Eye (tissue), 1 donor: Measurements from ENCODE around the gene RAB40C.

ENCODE experiments used
- DNase-seq: peaks from one replicate; pipeline ENCODE4 v3.0.0-alpha.2; 2015

Gene RAB40C

DNA sequence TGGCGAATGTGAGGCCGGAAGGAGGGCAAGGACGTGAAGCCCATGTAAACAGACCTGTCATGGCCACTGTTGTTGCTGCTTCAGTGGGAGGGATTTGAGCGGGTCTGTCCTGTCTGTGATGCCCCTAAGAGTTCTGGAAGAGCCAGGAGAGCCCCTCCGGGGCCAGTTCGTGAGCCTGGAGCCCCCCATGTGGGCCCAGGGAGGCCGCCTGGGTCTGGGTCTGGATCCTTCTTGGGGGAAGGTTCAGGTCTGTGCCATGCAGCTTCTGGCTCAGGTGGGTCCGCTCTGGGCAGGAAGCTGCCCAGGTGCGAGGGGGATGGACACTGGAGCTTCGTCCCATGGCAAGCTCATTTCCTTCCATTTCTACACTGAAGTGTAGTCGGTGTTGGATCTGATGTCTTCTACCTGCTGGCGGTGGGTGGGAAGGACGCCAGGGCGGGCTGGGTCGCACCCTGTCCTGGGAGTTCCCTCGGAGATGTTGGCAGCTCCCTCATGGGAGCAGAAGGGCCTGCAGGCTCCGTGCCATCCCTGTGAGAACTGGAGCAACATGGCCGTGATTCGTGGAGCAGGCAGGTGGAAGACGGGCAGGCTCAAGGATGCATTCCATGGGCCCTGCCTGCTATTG is 29.7 kb downstream of the RAB40C start:
- DNase-seq, result no peak

- no peak for DNase-seq
Observed at GRCh38 chr16:620700-621525, 31.0 kb downstream of the RAB40C start.

- DNase-seq, result no peak
Observed at GRCh38 chr16:621526-622105, 31.8 kb downstream of the RAB40C start.

GRCh38 chr16:622920-623280 is 33.0 kb downstream of the RAB40C start:
- DNase-seq, result no peak

DNA sequence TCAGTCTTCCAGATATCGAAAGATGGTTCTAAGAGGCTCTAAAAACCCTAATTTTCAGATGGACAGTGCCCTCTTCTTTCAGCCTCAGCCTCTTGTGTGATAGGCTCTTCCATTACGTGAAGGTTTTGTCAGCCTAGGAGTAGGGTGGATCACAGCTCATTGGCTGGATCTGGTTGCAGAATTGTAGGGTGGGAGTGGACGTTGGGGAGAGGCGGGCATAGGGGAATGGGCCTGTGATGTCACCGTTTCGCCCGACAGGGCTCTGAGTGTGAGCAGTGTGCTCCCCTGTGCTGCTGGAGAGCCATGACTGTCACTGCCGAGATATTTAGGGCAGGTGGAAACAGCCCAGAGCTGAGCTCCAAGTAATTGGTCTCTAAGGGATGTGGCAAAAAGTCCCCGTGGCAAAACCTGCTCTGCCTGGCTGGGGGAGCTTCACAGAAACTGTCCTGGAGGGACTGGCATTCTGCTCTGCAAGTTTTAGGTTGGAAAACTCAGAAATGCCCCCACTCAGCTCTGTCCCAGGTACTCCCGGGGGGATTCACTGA is 34.7 kb downstream of the RAB40C start:
- DNase-seq, result no peak

- DNase-seq, result no peak
Observed at GRCh38 chr16:625117-625976, 35.5 kb downstream of the RAB40C start.

DNA sequence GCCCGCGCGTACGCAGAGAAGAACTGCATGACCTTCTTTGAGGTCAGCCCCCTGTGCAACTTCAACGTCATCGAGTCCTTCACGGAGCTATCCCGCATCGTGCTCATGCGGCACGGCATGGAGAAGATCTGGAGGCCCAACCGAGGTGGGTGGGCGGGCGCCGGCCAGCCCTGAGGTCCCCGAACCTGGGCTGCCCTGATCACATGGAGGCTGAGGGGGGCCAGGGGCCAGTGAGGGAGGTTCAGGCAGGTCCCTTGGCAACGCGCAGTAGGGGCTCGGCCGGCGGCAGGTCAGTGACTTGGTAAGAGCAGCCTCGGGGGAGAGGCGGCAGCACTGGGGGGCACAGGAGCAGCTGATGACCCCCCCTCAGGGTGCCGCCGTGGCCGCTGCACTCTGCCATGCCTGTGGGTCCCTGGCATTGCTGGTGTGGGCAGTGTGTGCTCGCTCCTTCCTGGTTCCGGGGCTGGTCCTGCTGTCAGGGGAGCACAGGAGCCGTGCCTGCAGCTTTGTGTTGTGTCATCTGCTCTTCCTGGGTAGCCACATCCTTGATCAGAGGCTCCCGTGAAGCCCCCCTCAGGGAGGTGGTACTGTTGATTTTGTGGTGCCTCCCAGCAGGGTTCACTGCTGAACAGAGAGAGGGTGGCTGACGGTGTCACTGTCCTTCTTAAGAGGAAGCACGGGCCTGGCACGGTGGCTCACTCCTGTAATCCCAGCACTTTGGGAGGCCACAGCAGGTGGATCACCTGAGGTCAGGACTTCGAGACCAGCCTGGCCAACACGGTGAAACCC is 36.3 kb downstream of the RAB40C start:
- DNase-seq, result no peak

DNA sequence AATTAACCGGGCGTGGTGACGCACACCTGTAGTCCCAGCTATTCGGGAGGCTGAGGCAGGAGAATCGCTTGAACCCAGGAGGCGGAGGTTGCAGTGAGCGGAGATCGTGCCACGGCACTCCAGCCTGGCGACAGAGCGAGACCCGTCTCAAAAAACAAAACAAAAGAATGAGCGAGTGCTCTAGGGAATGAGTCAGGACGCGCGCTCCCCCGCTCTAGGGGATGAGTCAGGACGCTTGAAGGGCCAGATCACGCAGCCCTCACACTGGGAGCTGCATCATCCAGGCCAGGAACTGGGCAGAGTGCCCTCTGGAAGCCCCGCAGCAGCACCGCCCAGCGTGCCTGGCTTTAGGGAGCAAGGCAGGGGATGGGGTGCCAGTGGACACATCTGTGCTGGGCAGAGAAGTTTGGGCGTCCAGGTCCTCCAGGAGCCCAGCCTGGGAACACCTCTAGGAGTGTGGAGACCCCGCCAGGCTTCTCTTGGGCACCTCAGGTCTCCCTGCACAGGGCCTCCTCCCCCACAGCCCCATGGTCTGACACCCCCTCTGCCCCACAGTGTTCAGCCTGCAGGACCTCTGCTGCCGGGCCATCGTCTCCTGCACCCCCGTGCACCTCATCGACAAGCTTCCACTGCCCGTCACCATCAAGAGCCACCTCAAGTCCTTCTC is 37.1 kb downstream of the RAB40C start:
- DNase-seq, result no peak

DNA sequence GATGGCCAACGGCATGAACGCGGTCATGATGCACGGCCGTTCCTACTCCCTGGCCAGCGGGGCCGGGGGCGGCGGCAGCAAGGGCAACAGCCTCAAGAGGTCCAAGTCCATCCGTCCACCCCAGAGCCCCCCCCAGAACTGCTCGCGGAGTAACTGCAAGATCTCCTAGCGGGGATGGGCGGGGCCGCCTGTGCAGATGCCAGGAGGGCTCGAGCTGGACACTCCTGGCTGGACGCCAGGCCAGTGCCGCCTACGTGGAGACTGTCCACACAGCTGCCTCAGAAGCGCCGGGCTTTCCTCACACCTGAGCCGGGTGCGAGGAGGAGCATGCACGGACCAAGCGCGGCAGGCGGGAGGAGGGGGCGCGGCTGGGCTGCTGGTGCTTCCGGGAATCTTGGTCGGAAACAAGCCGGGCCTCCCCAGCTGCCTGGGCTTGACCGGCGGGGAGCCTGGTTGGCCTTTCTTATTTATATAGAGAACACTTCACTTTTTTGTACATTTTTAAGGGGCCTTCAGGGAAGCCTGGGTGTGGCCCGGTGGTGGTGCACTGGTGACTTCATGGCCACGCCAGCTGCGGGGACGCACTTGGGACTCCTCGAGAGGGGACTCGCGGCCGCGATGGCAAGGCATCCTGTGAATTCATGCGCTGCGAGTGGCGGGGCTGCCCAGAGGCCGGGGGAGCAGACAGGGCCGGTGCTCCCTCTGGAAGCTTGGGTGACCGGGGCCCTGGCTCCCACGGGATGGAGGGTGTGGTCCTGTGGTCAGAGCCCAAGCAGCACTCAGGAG is 37.8 kb downstream of the RAB40C start:
- DNase-seq, result no peak

DNA sequence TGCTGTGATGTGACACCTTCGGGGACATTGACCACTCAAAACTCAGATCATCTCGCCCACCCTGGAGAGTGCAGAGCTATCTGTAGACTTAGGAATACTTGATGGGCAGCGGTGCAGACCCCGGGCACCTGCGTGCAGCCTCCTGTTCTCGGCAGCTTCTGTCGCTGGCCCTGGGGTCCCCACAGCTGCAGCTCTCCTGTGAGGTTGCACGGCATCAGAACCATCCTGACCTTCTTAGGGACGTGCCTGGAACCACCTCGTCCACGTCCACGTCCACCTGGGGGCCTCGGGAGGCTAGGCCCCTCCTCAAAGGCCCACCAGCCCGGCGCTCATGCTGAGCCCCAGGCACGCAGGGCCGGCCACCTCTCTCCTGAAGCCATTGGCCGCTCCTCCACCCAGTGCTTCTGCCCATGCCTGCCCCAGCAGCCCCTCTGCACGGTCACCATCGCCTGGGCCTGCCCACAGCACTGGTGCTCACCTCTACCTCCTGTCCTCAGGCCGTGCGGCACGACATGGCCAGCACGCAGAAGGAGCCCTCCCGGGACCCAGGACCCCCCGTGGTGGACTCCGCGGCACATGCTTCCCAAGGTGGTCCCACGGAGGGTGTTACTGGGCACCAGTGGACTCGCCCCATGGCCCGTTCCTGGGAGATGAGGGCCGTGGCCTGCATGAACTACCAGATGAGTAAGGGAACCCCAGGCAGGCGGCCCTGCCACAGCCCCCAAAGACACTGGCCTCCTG is 38.6 kb downstream of the RAB40C start:
- DNase-seq, result no peak

- DNase-seq, result peak; percentile 85
Observed at GRCh38 chr16:629185-629832, 39.4 kb downstream of the RAB40C start.

GRCh38 chr16:629833-630248 is 40.0 kb downstream of the RAB40C start:
- DNase-seq, result no peak

GRCh38 chr16:630249-630814 is 40.5 kb downstream of the RAB40C start:
- peak; percentile 61 for DNase-seq

DNA sequence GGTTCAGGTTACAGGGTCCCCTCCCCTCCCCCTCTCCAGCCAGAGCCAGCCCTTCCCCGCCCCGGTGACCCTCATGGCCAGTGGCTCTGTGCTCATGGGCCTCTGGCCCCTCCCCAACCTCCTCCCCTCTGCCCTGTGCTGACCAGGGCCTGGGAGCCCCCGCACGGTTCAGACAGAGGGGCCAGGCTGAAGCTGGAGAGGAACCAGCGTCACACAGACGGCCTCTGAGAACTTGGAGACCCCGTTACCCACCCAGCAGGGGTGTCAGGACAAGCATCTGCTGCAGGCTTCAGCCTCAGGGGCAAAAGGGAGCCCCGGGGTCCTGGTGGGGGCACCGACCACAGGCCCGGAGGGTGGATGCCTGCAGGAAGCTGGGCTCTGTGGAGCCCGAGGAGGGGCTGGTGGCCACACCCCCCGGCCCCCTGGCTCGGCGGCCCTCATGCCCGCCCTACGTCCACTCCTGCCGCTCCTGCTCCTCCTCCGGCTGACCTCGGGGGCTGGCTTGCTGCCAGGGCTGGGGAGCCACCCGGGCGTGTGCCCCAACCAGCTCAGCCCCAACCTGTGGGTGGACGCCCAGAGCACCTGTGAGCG is 41.0 kb downstream of the RAB40C start, which contains the start of gene WFIKKN1:
Gene WFIKKN1 (plus strand): TSS at position 171 of the 591 bp plus-strand sequence. CDS start 269 bp downstream, at position 440.
- peak; percentile 69 for DNase-seq

DNA sequence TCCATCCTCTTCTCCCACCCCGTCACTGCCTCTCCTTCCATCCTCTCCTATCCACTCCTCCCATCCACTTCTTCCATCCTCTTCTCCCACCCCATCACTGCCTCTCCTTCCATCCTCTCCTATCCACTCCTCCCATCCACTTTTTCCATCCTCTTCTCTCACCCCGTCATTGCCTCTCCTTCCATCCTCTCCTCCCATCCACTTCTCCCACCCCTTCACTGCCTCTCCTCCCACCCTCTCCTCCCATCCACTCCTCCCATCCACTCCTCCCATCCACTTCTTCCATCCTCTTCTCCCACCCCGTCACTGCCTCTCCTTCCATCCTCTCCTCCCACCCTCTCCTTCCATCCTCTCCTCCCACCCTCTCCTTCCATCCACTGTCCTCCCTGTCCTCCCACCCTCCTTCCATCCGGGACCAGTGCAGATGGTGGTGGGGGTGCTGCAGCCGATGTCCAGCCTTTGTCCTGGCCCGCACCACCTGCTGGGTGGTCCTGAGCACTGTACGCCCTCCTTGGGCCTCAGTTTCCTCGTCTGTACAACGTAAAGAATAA is 42.0 kb downstream of the RAB40C start:
- no peak for DNase-seq

GRCh38 chr16:632486-633335 is 42.8 kb downstream of the RAB40C start:
- DNase-seq, result no peak
